ENCODE measurements around the gene SLC12A7.
"Not testable (repeated sequence)": the region's sequence is repeated elsewhere in the genome, so short reads cannot be mapped to it uniquely, and the experiment has no call there.

The SLC12A7 gene

GRCh38 chr5:1131191-1131621, 19.3 kb upstream of the SLC12A7 start:
- Histone ChIP-seq H3K36me3 (ENCODE audit: control insufficient read depth, low read depth, low read length) (no peaks in the 10 kb centered on the region), H3K9me3 (ENCODE audit: control insufficient read depth, low read depth, low read length) (no peaks in the 10 kb centered on the region), H3K27me3 (ENCODE audit: control insufficient read depth, insufficient read depth, low read length) (no peaks in the 10 kb centered on the region), H3K9ac (ENCODE audit: low read length) (no peak overlapping the region), H3K27ac (ENCODE audit: low read length) (no peak overlapping the region), H3K4me3 (ENCODE audit: low read length) (no peak overlapping the region), H3K4me1 (ENCODE audit: control insufficient read depth, low read depth, low read length) (no peaks in the 10 kb centered on the region)

- no peak overlapping the region for H3K4me3 ChIP-seq (ENCODE audit: low read length)
- H3K27ac ChIP-seq (ENCODE audit: low read length), result no peak overlapping the region
- no peaks in the 10 kb centered on the region for H3K9me3 ChIP-seq (ENCODE audit: control insufficient read depth, low read depth, low read length)
- H3K9ac ChIP-seq (ENCODE audit: low read length), result no peak overlapping the region
- no peaks in the 10 kb centered on the region for H3K4me1 ChIP-seq (ENCODE audit: control insufficient read depth, low read depth, low read length)
- no peaks in the 10 kb centered on the region for H3K36me3 ChIP-seq (ENCODE audit: control insufficient read depth, low read depth, low read length)
- H3K27me3 ChIP-seq (ENCODE audit: control insufficient read depth, insufficient read depth, low read length), result no peaks in the 10 kb centered on the region
Observed at GRCh38 chr5:1130218-1130946, 18.5 kb upstream of the SLC12A7 start.

- no peaks in the 10 kb centered on the region for H3K4me1 ChIP-seq (ENCODE audit: control insufficient read depth, low read depth, low read length)
- H3K9ac ChIP-seq (ENCODE audit: low read length), result no peak overlapping the region
- H3K27ac ChIP-seq (ENCODE audit: low read length), result no peak overlapping the region
- no peaks in the 10 kb centered on the region for H3K9me3 ChIP-seq (ENCODE audit: control insufficient read depth, low read depth, low read length)
- H3K36me3 ChIP-seq (ENCODE audit: control insufficient read depth, low read depth, low read length), result no peaks in the 10 kb centered on the region
- no peaks in the 10 kb centered on the region for H3K27me3 ChIP-seq (ENCODE audit: control insufficient read depth, insufficient read depth, low read length)
- no peak overlapping the region for H3K4me3 ChIP-seq (ENCODE audit: low read length)
Observed at GRCh38 chr5:1129711-1130055, 17.8 kb upstream of the SLC12A7 start.

GRCh38 chr5:1128977-1129710, 17.3 kb upstream of the SLC12A7 start:
- Histone ChIP-seq H3K27me3 (ENCODE audit: control insufficient read depth, insufficient read depth, low read length) (no peaks in the 10 kb centered on the region), H3K9ac (ENCODE audit: low read length) (no peak overlapping the region), H3K4me3 (ENCODE audit: low read length) (no peak overlapping the region), H3K4me1 (ENCODE audit: control insufficient read depth, low read depth, low read length) (no peaks in the 10 kb centered on the region), H3K36me3 (ENCODE audit: control insufficient read depth, low read depth, low read length) (no peaks in the 10 kb centered on the region), H3K27ac (ENCODE audit: low read length) (no peak overlapping the region), H3K9me3 (ENCODE audit: control insufficient read depth, low read depth, low read length) (no peaks in the 10 kb centered on the region)

- Histone ChIP-seq H3K27me3 (ENCODE audit: control insufficient read depth, insufficient read depth, low read length) (no peaks in the 10 kb centered on the region), H3K4me1 (ENCODE audit: control insufficient read depth, low read depth, low read length) (no peaks in the 10 kb centered on the region), H3K27ac (ENCODE audit: low read length) (no peak overlapping the region)
Observed at GRCh38 chr5:1127959-1128785, 16.3 kb upstream of the SLC12A7 start.

GRCh38 chr5:1125695-1126094, 13.8 kb upstream of the SLC12A7 start:
- H3K4me3 ChIP-seq (ENCODE audit: low read length); H3K4me1 ChIP-seq (ENCODE audit: control insufficient read depth, low read depth, low read length); H3K9ac ChIP-seq (ENCODE audit: low read length); H3K36me3 ChIP-seq (ENCODE audit: control insufficient read depth, low read depth, low read length); H3K27ac ChIP-seq (ENCODE audit: low read length); H3K27me3 ChIP-seq (ENCODE audit: control insufficient read depth, insufficient read depth, low read length); H3K9me3 ChIP-seq (ENCODE audit: control insufficient read depth, low read depth, low read length): not testable (repeated sequence)

More at GRCh38 chr5:1127959-1128785, 16.3 kb upstream of the SLC12A7 start:
- Histone ChIP-seq H3K9ac (ENCODE audit: low read length) (no peak overlapping the region), H3K9me3 (ENCODE audit: control insufficient read depth, low read depth, low read length) (no peaks in the 10 kb centered on the region), H3K4me3 (ENCODE audit: low read length) (no peak overlapping the region), H3K36me3 (ENCODE audit: control insufficient read depth, low read depth, low read length) (no peaks in the 10 kb centered on the region)

GRCh38 chr5:1125030-1125357, 13.1 kb upstream of the SLC12A7 start:
- H3K4me1 ChIP-seq (ENCODE audit: control insufficient read depth, low read depth, low read length), result no peaks in the 10 kb centered on the region
- no peak overlapping the region for H3K27ac ChIP-seq (ENCODE audit: low read length)
- no peaks in the 10 kb centered on the region for H3K36me3 ChIP-seq (ENCODE audit: control insufficient read depth, low read depth, low read length)
- H3K27me3 ChIP-seq (ENCODE audit: control insufficient read depth, insufficient read depth, low read length), result no peaks in the 10 kb centered on the region
- H3K9ac ChIP-seq (ENCODE audit: low read length), result no peak overlapping the region
- no peak overlapping the region for H3K4me3 ChIP-seq (ENCODE audit: low read length)
- no peaks in the 10 kb centered on the region for H3K9me3 ChIP-seq (ENCODE audit: control insufficient read depth, low read depth, low read length)

- no peak overlapping the region for H3K27ac ChIP-seq (ENCODE audit: low read length)
- no peaks in the 10 kb centered on the region for H3K9me3 ChIP-seq (ENCODE audit: control insufficient read depth, low read depth, low read length)
- H3K27me3 ChIP-seq (ENCODE audit: control insufficient read depth, insufficient read depth, low read length), result no peaks in the 10 kb centered on the region
- H3K9ac ChIP-seq (ENCODE audit: low read length), result no peak overlapping the region
- no peaks in the 10 kb centered on the region for H3K4me1 ChIP-seq (ENCODE audit: control insufficient read depth, low read depth, low read length)
- no peaks in the 10 kb centered on the region for H3K36me3 ChIP-seq (ENCODE audit: control insufficient read depth, low read depth, low read length)
- H3K4me3 ChIP-seq (ENCODE audit: low read length), result no peak overlapping the region
Observed at GRCh38 chr5:1124205-1125029, 12.6 kb upstream of the SLC12A7 start.

- H3K4me3 ChIP-seq (ENCODE audit: low read length), result no peak overlapping the region
- no peaks in the 10 kb centered on the region for H3K9me3 ChIP-seq (ENCODE audit: control insufficient read depth, low read depth, low read length)
- H3K36me3 ChIP-seq (ENCODE audit: control insufficient read depth, low read depth, low read length), result no peaks in the 10 kb centered on the region
- H3K4me1 ChIP-seq (ENCODE audit: control insufficient read depth, low read depth, low read length), result peaks cover 4% of the 10 kb centered on the region
- H3K27me3 ChIP-seq (ENCODE audit: control insufficient read depth, insufficient read depth, low read length), result no peaks in the 10 kb centered on the region
- no peak overlapping the region for H3K9ac ChIP-seq (ENCODE audit: low read length)
- H3K27ac ChIP-seq (ENCODE audit: low read length), result no peak overlapping the region
Observed at GRCh38 chr5:1123418-1124147, 11.7 kb upstream of the SLC12A7 start.

GRCh38 chr5:1122511-1123294, 10.8 kb upstream of the SLC12A7 start:
- H3K27ac ChIP-seq (ENCODE audit: low read length), result no peak overlapping the region
- no peaks in the 10 kb centered on the region for H3K9me3 ChIP-seq (ENCODE audit: control insufficient read depth, low read depth, low read length)
- H3K4me1 ChIP-seq (ENCODE audit: control insufficient read depth, low read depth, low read length), result peaks cover 11% of the 10 kb centered on the region
- no peak overlapping the region for H3K4me3 ChIP-seq (ENCODE audit: low read length)
- no peak overlapping the region for H3K9ac ChIP-seq (ENCODE audit: low read length)
- no peaks in the 10 kb centered on the region for H3K36me3 ChIP-seq (ENCODE audit: control insufficient read depth, low read depth, low read length)
- H3K27me3 ChIP-seq (ENCODE audit: control insufficient read depth, insufficient read depth, low read length), result no peaks in the 10 kb centered on the region

Data from iPS-18a (cell line).